Fibroblast of lung (primary cell): ENCODE measurements around the gene SLC7A5.

Source experiments
- EZH2 ChIP-seq: IDR thresholded peaks from 2 replicates; pipeline ENCODE4 v1.5.1; 2012; ENCODE audit warnings: low read length, control low read depth, mild to moderate bottlenecking; ENCODE audit errors: missing control alignments
- TF ChIP-seq, protein P1 (sequence below), 2 donors: IDR thresholded peaks in 1 of 2; conservative IDR thresholded peaks in 1 of 2; 1 replicate in 1 of 2; 2 replicates in 1 of 2; pipeline ENCODE4 v1.5.1; 2011 to 2012; ENCODE audit warnings: low read length in 2 of 2, control low read depth in 1 of 2, inconsistent platforms in 1 of 2, low read depth in 1 of 2, mild to moderate bottlenecking in 1 of 2

DNA sequence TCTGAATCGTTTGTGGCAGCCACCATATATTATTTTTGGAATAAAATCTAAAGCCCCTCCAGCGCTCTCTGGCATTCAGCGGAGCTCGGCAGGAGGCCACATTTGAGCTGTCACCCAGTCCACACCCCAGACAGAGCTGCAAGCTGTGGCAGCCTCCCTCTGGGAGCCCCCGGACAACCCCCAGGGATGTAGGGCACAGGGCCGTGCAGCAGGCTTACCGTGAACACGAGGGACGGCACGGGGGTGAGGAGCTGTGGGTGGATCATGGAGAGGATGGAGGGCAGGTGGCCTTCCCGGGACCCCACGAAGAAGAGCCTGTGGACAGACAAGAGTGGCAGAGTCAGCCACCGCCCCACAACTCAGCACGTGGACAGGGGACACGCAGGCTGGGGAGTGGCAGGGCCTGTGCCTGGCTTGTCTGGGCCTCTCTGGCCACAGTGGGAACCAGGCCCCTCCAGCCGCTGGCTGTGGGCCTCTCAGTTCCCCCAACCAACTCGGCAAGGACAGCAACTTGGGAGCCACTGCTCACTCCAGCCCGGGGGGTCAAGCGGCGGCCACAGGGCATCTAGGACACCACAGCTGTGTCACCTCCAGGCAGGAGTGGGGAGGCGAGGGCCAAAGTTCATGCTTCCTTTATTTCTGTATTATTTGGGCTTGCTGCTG lies 31.5 kb downstream of the SLC7A5 start:
- TF ChIP-seq, protein P1, sequence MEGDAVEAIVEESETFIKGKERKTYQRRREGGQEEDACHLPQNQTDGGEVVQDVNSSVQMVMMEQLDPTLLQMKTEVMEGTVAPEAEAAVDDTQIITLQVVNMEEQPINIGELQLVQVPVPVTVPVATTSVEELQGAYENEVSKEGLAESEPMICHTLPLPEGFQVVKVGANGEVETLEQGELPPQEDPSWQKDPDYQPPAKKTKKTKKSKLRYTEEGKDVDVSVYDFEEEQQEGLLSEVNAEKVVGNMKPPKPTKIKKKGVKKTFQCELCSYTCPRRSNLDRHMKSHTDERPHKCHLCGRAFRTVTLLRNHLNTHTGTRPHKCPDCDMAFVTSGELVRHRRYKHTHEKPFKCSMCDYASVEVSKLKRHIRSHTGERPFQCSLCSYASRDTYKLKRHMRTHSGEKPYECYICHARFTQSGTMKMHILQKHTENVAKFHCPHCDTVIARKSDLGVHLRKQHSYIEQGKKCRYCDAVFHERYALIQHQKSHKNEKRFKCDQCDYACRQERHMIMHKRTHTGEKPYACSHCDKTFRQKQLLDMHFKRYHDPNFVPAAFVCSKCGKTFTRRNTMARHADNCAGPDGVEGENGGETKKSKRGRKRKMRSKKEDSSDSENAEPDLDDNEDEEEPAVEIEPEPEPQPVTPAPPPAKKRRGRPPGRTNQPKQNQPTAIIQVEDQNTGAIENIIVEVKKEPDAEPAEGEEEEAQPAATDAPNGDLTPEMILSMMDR (conservative IDR thresholded peaks at IDR 0.05 in 1 of 2, IDR thresholded peaks at IDR 0.05 in 1 of 2; ENCODE audit: low read depth in 1 of 2, low read length in 2 of 2), result no peak
- TF ChIP-seq EZH2, result no peak
